NCI-H1436 treated with DMSO at 0.1 percent for 48 hours (cell line): ENCODE data around the gene RAD18.

ENCODE experiments used
- DNase-seq: peaks from one replicate; lab custom pipeline; 2025; lab: John Stamatoyannopoulos, UW

The RAD18 gene

GRCh38 chr3:8864402-8865350 is 98.6 kb downstream of the RAD18 start:
- no peak for DNase-seq

GRCh38 chr3:8863891-8864290 is 99.4 kb downstream of the RAD18 start:
- DNase-seq = no peak

- DNase-seq = no peak
These were observed 105.4 kb downstream of the RAD18 start for GRCh38 chr3:8857720-8858367.

- DNase-seq = no peak
These were observed 106.6 kb downstream of the RAD18 start for GRCh38 chr3:8856721-8857120.

- no peak for DNase-seq
These were observed 107.2 kb downstream of the RAD18 start for GRCh38 chr3:8856071-8856470.

GRCh38 chr3:8854656-8855055 is 108.6 kb downstream of the RAD18 start:
- no peak for DNase-seq

GRCh38 chr3:8853081-8853480 is 110.2 kb downstream of the RAD18 start:
- DNase-seq = no peak

- DNase-seq = no peak
These were observed 110.8 kb downstream of the RAD18 start for GRCh38 chr3:8852511-8852910.

- no peak for DNase-seq
These were observed 111.6 kb downstream of the RAD18 start for GRCh38 chr3:8851703-8852102.

GRCh38 chr3:8848696-8849131 is 114.6 kb downstream of the RAD18 start:
- DNase-seq = no peak

GRCh38 chr3:8847317-8847716 is 116.0 kb downstream of the RAD18 start:
- DNase-seq = no peak

GRCh38 chr3:8846176-8846575 is 117.1 kb downstream of the RAD18 start:
- no peak for DNase-seq

- no peak for DNase-seq
These were observed 117.6 kb downstream of the RAD18 start for GRCh38 chr3:8845641-8846040.

- no peak for DNase-seq
These were observed 119.9 kb downstream of the RAD18 start for GRCh38 chr3:8843347-8843746.

- no peak for DNase-seq
These were observed 121.0 kb downstream of the RAD18 start for GRCh38 chr3:8842293-8842692.

- no peak for DNase-seq
These were observed 121.8 kb downstream of the RAD18 start for GRCh38 chr3:8841472-8841871.

- no peak for DNase-seq
These were observed 122.7 kb downstream of the RAD18 start for GRCh38 chr3:8840556-8840955.

GRCh38 chr3:8839607-8840325 is 123.5 kb downstream of the RAD18 start:
- no peak for DNase-seq

GRCh38 chr3:8838765-8839423 is 124.4 kb downstream of the RAD18 start:
- no peak for DNase-seq

- no peak for DNase-seq
These were observed 125.0 kb downstream of the RAD18 start for GRCh38 chr3:8838234-8838633.

- no peak for DNase-seq
These were observed 126.1 kb downstream of the RAD18 start for GRCh38 chr3:8837162-8837561.

GRCh38 chr3:8836096-8836495 is 127.2 kb downstream of the RAD18 start:
- no peak for DNase-seq
